SK-N-MC (cell line): ENCODE measurements around the gene RMI2.

Experiments
- EZH2 ChIP-seq: fragments of 200-600 bp; sonication (generic); IDR thresholded peaks from one replicate; pipeline ENCODE4 v1.6.1; 2017; ENCODE audit warnings: antibody characterized with exemption
- FOXP2 ChIP-seq: optimal IDR thresholded peaks from 2 replicates; pipeline ENCODE3; 2011; ENCODE audit warnings: mild to moderate bottlenecking, moderate library complexity; ENCODE audit not compliant: insufficient read depth; ENCODE audit errors: extremely low read length, control extremely low read depth
- POLR2AphosphoS5 ChIP-seq: IDR thresholded peaks from 2 replicates; pipeline ENCODE4 v1.6.1; 2012; ENCODE audit warnings: mild to moderate bottlenecking, low read depth, low read length, borderline replicate concordance

DNA sequence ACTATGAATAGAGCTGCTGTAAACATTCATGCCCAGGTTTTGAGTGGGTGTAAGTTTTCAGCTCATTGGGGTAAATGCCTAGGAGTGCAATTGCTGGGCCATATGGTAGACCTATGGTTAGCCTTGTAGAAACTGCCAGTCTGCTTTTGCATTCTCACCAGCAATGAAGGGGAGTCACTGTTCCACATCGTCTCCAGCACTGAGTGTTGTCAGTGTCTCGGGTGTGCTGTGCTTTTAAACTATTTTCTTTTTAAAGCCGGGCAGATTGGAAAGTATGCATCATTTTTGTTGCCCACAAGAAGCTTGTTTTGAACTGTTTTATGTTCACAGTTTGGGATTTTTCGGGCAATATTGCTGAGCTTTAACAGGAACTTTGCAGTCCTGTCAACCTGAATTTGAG lies 7.9 kb downstream of the RMI2 start:
- TF ChIP-seq EZH2 (no peak), POLR2AphosphoS5 (no peak), FOXP2 (no peak)
